Effector CD8-positive, alpha-beta T cell (primary cell): ENCODE results near the gene SLC41A2.
"Not testable (repeated sequence)": the region's sequence is repeated elsewhere in the genome, so short reads cannot be mapped to it uniquely, and the experiment has no call there.

Source experiments
- DNase-seq: peaks from one replicate; lab custom pipeline; 2025; lab: John Stamatoyannopoulos, UW
- total RNA-seq, 4 experiments: gene quantifications; one replicate each; lab custom pipeline; 2026; lab: John Stamatoyannopoulos, UW

Gene SLC41A2, protein sequence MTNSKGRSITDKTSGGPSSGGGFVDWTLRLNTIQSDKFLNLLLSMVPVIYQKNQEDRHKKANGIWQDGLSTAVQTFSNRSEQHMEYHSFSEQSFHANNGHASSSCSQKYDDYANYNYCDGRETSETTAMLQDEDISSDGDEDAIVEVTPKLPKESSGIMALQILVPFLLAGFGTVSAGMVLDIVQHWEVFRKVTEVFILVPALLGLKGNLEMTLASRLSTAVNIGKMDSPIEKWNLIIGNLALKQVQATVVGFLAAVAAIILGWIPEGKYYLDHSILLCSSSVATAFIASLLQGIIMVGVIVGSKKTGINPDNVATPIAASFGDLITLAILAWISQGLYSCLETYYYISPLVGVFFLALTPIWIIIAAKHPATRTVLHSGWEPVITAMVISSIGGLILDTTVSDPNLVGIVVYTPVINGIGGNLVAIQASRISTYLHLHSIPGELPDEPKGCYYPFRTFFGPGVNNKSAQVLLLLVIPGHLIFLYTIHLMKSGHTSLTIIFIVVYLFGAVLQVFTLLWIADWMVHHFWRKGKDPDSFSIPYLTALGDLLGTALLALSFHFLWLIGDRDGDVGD
- total RNA-seq = 3.4 to 22.5 (median 12.3) reads per million in 4 experiments

DNA sequence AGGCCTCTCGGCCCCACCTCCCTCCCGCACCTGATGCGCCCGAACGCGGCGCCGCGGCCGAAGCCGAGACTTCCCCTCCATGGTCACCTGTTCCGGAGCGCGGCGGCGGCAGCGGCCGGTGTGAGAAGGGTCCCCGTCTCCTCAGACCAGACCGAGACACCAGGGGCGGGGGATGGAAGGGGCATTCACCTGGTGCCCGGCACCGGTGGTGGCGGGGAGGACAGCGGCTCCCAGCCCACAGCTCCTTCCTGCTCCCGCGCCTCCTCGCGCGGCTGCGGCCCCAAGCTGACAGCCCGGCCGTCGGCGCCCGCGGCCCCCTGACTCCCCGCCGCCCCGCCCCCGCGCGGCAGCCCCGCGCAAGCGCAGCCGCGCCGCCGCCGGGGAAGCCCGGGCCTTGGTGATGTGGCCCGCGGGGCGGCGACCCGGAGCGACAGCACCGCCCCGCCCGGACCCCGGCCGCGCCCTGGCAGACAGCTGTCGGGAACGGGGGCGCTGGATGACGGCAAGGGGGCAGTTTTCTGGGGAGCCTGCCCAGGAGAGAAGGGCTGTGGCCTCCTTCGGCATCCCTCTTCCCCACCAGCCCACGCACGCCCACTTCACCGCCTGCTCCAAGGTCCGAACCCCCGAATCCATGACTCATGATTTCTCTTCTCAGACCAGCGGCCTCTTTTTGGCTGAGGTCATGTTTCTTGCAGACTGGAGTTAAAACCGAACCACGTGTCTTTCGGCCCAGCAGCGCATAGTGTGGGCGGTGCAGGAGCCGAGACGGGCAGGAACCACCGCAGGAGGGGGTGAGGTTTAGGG, at the start of gene SLC41A2:
Gene SLC41A2 (minus strand): TSS at position 290 of the 804 bp plus-strand sequence. CDS start 29,763 bp downstream, outside the sequence.
- peak; percentile 56 for DNase-seq

DNA sequence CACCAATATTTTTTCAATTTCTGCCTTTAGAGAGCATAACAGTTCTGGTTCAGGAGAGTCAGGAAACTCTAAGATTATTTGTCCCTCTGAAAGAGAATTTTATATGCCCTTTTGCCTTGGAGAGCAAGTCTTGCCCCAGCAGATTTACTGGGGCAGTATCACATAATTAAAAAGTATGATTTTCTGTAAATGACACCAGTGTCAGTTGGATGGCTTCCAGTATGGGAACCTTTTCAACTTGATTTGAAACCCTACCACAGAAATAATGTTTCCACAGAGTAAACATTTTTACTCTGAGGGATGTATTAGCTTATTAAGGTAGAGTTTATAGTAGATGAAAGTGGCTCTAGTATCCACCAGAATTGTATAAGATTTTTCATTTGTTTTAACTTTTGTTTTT, 43.4 kb upstream of the SLC41A2 start:
- DNase-seq = no peak

DNA sequence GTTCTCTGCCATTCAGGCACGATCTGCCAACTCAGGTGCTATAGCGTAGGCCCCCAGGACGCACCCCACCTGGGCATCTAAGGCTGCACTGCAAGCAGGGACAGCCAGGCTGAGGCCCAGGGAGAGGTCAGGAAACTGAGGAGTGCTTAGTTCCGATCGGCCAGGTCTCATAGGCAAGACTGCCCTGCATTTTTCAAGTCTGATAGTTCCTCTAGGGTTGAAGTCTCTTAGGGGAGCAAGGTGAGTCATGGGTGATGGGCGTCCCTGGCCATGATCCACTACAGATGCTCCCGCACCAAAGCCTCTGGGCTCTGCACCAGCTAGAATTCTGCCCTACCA, 41.2 kb upstream of the SLC41A2 start:
- DNase-seq = no peak

DNA sequence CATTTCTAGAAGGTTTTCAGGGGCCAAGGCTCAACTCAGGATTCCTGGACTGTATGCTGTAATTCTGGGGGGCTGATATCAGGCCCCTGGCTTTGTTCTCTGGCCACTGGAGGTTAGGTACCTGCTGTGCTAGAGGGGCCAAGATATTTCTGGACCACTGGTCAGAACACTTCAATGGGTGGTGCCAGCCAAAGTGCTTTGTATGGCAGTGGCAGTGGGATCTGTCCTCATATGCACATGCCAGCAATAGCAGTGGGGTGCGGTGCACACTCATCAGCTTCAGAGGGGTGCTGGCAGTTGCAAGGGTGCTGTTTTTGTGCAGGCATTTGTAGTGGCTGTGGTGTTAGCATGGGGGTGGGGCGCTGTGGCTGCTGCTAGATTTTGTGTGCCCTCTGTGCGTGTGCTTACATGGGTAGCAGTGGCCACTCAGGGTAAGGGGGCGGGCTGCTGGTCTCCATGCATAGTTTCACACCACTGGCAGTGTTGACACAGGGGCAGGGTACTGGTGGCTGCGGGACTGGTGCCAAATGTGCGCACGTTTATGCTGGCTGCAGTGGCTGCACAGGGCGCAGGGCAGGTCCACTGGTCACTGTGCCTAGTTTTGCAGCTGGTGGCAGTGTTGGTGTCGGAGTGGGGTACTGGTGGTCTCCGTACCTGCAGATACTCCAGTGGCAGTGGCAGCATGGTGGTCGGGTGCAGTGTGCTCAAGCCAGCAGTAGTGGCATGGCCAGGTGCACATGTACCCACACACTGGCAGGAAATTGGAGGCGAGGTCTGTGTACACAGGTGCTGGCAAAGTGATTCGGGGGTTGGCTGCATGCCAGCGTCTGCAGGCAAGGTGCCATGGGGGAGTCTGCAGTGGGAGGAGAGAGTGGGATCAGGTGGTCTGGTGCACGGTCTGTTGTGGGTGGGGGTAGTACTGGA, 40.6 kb upstream of the SLC41A2 start:
- no peak for DNase-seq

DNA sequence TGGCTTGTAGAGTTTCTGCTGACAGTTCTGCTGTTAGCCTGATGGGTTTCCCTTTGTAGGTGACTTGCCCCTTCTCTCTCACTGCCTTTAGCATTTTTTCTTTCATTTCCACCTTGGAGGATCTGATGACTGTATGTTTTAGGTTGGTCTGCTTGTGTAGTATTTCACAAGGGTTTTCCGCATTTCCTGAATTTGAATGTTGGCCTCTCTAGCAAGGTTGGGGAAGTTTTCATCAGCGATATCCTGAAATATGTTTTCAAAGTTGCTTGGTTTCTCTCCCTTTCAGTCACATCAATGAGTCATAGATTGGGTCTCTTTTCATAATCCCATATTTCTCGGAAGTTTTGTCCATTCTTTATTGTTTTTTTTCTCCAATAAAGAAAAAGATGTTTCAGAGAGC, 39.5 kb upstream of the SLC41A2 start:
- DNase-seq = no peak

DNA sequence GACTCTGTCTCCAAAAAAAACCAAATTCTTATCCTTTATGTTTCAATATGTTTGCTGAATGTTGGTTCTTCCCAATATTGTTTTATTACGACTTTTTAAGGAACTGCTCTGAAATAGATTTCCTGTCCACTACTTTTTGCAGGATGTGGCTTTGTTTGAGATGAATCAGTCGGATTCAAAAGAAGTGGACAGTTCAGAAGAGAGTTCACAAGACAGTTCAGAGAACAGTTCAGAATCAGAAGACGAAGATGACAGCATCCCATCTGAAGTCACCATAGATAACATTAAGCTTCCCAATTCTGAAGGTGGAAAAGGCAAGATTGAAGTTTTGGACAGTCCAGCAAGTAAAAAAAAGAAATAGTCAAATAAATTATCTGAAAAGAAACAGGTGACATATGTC, 36.2 kb upstream of the SLC41A2 start:
- no peak for DNase-seq

DNA sequence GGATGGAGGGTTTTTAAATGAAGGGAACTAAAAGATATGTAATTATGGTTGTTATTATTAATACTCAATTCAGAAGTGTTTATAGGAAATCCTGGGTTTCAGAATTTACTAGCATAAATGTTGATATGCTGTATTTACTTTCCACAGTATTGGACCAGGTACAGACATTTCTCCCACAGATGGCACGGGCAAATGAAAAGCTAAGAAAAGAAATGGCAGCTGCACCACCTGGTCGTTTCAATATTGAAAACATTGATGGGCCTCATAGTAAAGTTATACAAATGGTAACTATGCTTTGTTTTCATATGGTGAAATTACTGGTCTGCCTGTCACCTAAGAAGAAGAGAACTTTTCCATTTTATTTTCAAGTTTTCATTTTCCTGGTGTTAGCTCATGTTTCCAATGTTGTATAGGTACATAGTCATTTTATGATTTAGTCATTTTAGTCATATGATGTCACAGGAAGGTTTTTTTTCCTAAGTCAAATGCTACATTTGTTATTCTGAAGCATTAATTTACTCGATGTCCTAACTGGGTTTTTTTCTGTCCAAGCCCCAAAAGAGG, 33.6 kb upstream of the SLC41A2 start:
- DNase-seq = no peak

DNA sequence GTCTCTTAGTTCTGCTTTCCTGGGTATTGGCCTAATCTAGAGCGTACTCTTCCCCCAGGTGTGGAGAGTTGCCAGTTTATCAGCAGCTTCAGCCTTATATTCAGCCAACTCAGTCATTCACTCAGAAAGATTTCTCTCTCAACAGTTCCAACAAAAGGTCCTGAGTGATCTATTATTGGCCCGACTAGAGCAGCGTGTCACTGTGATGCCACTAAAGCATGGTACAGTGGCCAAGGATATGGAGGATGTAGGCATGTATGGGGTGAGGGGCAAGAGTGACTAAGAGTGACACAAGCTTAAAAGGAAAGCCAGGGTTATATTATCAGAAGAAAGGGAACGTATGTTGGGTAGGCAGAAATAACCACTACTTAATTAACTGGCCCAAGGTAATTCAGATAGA, 32.9 kb upstream of the SLC41A2 start:
- DNase-seq = no peak

DNA sequence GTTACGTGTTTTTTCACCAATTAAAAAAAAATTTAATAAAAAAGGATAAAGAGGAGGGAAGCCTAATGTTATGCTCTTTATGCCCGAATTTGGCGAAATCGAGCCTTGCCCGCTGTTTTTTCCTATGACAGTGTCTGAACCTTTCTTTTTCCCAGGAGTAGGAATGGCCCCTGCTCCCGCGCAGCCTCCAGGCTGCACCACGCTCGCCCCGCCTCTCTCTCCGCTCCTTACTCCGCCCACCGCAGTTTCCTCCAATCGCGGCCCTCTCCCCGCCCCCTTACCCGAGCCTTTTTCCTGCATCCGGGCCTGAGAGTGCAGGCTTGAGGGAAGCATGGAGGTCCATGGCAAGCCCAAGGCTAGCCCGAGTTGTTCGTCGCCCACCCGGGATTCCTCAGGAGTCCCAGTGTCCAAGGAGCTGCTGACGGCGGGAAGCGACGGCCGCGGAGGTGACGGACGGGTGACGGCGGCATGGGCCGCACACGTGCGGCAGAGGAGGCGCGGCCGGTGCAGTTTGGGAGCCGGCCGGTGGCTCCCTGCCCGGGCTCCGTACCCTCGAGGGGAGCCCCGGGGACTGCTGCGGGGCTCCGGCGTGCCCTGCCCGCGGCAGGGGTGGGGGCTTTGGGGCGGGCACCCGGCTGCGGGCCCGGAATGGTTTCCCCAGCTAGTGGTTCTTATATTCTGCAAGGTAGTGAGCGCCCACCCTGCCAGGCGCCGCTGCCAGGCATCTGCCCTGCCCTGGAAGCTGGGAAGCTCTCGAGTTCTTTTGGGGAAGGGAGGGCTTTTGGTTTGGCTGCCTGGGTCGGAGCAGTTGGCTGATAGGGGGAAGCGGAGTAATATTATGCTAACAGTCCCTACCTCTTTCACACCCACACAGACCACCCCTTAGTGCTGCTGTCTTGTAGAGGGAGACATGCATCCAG, 28.2 kb upstream of the SLC41A2 start, which contains the start of gene NOPCHAP1:
Gene NOPCHAP1 (plus strand): TSS at position 295 of the 920 bp plus-strand sequence. CDS start 37 bp downstream, at position 332.
- peak; percentile 83 for DNase-seq

DNA sequence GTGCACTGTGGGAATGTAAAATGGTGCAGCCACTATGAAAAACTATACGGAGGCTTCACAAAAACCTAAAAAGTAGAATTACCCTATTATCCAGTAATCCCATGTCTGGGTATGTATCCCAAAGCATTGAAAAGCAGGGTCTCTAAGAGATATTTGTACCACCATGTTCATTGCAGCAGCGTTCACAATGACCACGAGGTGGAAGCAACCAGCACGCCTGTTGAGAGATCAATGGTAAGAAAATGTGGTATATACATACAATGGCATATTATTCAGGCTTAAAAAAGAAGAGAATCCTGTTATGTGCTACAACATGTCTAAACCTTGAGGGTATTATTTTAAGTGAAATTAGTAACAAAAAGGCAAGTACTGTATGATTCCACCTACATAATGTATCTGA, 27.1 kb upstream of the SLC41A2 start:
- DNase-seq = no peak

DNA sequence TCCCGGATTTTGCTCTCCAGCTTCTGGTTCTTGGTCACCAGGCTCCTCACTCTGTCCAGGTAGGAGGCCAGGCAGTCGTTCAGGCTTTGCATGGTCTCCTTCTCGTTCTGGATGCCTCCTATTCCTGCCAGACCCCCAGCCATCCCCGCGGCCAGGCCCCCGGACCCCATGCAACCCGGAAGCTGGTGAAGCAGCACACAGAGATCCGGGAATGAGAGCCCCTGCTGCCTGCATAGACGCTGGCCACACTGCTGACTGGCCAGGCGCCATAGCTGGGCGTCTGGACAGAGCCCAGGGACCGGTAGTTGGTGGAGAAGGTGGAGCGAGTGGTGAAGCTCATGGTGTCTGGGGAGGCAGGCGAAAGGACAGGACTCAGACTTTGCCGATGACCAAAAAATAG, 19.6 kb upstream of the SLC41A2 start:
- not testable (repeated sequence) for DNase-seq

DNA sequence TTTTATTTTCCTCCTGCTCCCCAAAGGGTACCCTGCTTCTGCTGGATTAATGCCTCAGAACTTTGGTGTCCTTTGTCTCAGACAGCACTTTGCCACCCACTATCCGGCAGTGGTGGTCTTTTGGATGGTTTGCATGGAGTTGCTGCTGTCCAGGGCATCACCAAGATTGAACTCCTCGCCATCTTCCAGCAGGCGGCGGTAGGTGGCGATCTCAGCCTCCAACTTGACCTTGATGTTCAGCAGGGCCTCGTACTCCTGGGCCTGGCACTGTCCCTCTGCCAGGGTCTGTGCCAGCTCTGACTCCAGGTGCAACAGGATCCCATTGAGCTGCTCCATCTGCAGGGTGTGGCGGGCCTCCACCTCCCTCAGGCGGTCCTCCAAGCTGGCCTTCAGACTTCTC, 18.6 kb upstream of the SLC41A2 start:
- no peak for DNase-seq

DNA sequence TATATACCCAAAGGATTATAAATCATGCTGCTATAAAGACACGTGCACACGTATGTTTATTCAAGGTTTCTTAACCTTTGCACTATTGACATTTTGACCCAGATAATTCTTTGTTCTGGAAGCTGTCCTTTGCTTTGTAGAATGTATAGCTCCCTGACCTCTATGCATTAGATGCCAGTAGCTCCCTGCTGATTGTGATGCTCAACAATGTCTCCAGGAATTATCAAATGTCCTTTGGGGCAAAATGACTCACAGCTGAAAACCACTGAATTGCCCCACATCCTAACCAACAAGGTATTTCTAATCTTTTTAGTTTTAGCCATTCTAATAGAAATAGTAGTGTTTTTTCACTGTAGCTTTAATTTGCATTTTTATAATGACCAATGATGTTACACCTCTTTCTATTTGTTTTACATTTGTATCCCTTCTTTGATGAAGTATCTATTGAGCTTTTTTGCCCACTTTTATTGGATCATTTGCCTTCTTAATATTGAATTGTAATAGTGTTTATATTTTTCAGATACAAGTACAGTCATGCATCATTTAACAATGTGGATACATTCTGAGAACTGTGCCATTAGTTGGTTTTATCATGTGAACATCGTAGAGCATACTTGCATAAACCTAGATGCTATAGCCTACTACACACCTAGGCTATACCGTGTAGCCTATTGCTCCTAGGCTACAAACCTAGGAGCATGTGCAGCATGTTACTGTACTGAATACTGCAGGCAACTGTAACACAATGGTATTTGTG, 17.7 kb upstream of the SLC41A2 start:
- no peak for DNase-seq

DNA sequence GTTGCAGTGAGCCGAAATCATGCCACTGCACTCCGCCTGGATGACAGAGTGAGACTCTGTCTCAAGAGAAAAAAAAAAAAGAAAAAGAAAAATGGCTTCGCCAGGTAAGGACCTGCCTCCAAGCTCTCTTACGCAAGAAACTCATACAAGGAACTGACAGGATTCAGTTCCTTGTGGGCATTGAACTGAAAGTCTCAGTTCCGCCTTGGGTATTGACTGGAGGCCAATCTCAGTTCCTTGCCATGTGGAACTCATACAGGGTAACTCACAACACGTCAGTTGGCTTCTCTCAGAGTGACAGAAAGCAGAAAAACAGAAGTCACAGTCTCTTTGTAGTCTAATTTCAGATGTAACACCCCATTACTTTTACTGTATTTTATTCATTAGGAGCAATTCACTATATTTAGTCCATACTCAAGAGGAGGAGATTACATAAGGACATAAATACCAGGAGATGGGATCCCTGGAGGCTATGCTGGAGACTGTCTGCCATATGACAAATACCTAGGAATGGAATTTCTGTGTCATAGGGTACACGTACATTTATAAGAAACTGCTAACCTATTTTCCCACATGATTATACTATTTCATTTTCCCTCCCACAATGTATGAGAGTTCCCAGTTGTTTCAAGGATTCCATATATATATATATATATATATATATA, 16.7 kb upstream of the SLC41A2 start:
- DNase-seq = no peak

DNA sequence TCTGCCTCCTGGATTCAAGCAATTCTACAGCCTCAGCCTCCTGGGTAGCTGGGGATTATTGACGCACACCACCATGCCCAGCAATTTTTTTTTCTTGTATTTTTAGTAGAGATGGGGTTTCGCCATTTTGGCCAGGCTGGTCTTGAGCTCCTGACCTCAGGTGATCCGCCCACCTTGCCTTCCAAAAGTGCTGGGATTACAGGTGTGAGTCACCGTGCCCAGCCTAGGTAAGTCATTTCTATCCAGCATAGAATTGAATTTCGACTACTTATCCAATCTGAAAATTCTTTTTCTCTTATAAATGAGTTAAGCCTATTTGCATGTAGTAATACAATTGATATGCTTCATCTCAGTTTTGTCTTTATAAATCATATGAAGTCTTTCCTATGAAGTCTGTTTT, 15.2 kb upstream of the SLC41A2 start:
- DNase-seq = no peak

DNA sequence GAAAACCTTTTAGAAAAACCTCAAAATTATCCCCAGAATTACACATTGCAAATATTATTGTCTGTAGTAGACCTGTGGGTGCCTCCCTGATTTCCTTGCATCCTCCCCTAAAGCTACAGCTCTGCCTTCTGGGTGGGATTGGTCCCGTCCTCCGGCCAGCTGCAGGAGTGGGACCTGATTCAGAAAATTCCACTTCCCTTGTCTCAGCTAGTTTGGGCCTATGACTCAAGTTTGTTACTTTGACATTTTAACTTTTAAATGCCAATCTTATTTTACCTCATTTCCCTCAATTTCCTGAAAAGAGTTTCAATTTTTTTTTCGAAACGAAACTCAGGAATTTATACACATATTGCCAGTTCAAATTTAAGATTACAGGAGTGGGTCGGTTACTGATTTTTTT, 13.2 kb upstream of the SLC41A2 start:
- no peak for DNase-seq

DNA sequence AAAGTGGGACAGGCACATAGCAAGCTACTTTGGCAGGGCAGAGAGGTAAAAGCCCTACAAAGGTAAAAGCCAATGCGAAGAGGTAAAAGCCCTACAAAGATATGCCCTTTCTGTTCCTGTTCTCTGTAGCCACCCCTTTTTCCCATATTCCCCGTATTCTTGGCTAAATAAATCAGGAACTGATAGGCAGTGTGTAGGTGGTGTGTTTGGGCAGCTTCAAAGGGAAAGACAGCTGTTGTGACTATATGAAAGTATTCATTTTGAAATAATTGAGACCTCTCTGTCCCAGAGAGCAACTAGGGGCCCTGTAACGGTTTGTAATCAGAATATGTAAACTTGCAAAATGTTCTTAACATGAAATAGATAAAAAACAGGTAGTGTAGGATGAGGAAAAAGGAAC, 11.3 kb upstream of the SLC41A2 start:
- DNase-seq = no peak

DNA sequence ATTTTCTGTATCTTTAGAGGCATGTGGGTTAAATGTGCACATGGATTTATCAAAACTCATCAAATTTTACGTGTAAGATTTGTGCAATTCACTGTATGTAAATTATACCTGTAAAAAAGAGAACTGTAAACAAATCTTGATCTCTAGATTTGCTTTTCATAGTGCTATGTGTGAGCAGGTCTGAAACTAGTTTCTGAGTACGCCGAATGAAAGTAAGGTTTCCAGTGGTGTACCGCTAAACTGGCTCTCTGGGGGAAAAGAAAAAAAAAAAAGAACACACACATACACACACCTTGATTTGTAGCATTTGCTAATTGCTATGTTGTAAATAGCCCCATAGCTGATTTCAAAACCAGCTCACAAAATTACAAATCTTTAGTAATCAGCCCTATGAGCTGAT, 8.6 kb upstream of the SLC41A2 start:
- no peak for DNase-seq

DNA sequence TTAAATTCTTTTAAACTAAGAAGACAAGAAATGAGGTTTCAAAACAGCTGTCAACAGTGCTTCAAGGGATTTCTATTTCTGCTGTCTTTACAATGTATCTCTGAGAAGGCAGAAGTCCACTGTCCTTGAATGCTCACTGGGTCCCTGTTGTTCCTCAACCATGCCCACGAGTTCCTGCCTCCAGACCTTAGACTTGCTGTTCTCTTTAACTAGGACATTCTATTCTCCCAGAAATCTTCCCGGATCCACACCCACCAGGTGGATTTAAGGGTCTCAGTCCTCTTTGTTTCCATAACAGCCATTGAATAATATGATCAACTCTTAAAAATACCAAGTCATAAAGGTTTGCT, 6.7 kb upstream of the SLC41A2 start:
- DNase-seq = no peak
